GM18907 (cell line): ENCODE data around the gene GH1.
"Not testable (repeated sequence)": the region's sequence is repeated elsewhere in the genome, so short reads cannot be mapped to it uniquely, and the experiment has no call there.

Experiments
- ATAC-seq: cut with Tn5 transposase; IDR thresholded peaks from one replicate; pipeline ENCODE4 v1.9.1; 2021; ENCODE audit warnings: mild to moderate bottlenecking, moderate library complexity; ENCODE audit not compliant: unreplicated experiment

The GH1 gene

DNA sequence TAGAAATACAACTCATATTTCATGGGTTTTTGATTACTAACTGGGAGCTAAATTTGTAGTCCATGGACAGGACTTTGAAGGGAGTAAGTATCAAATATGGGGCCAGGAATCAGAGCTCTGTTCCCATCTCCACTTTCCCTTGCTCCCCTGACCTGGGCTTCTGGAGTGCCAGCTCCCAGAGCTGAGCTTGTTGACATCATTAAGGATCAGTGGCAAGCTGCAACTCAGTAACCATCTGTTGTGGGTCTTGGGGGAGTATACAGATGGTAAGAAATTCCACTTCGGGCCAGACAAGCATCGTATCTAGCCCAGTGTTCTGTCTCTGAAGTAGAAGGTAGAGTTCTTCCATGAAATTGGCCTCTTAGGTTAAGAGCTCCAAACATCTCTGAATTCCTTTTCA lies 16.7 kb downstream of the GH1 start:
- not testable (repeated sequence) for ATAC-seq

DNA sequence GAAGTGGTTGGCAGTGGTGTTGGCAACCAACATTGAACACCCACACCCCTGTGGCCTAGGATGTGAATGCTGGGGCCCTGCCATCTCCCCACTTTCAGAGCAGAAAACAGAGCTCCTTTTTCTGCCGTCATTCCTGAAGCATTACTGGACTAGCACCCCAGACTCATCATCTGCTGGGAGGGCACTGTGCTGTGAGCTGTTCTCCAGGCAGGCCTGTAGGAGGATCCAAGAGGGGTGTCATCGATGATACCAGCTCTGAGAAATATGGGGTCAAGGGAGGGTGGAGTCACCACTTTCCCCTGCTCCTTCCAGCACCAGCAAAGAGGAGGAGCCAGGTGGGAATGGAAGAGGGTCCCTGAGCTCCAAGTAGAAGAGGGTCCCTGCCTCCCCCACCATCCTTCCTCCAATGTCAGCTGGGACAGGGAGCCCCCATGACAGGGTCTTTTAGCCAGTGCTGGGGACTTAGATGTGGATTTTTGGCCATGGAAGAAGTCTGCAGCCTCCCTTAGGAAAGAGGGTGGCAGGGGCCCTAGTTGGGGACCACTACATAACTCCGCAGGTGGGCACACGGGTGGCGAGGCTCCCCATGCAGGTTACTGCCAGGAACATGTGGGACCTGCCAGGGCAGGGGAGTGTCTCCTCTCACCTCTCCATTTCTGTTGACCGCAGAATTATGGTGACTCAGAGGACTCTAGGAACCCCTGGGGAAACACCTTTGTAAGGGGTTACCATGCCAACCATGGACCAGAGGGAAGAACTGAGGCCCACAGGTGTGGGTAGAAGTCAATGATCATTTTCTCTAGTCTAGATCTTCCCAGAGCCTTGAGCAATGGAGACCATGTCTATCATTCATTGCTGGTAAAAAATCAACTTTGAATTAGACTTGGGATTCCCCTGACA lies 19.5 kb downstream of the GH1 start:
- ATAC-seq, result not testable (repeated sequence)

GRCh38 chr17:63896524-63897354 lies 21.9 kb downstream of the GH1 start, which contains the start of gene CSH1:
Gene CSH1, minus strand, starts transcription at chr17:63896574. Its CDS starts 63 bp downstream, at chr17:63896511.
- not testable (repeated sequence) for ATAC-seq

DNA sequence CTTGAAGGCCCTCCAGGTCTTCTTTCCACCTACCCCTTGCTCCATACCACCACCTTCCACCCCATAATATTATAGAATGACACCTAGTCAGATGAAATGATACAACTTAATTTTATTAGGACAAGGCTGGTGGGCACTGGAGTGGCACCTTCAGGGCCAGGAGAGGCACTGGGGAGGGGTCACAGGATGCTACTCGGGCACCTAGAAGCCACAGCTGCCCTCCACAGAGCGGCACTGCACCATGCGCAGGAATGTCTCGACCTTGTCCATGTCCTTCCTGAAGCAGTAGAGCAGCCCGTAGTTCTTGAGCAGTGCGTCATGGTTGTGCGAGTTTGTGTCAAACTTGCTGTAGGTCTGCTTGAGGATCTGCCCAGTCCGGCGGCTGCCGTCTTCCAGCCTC lies 23.8 kb downstream of the GH1 start:
- ATAC-seq, result not testable (repeated sequence)

- not testable (repeated sequence) for ATAC-seq
Observed at GRCh38 chr17:63894021-63894420, 24.6 kb downstream of the GH1 start.

DNA sequence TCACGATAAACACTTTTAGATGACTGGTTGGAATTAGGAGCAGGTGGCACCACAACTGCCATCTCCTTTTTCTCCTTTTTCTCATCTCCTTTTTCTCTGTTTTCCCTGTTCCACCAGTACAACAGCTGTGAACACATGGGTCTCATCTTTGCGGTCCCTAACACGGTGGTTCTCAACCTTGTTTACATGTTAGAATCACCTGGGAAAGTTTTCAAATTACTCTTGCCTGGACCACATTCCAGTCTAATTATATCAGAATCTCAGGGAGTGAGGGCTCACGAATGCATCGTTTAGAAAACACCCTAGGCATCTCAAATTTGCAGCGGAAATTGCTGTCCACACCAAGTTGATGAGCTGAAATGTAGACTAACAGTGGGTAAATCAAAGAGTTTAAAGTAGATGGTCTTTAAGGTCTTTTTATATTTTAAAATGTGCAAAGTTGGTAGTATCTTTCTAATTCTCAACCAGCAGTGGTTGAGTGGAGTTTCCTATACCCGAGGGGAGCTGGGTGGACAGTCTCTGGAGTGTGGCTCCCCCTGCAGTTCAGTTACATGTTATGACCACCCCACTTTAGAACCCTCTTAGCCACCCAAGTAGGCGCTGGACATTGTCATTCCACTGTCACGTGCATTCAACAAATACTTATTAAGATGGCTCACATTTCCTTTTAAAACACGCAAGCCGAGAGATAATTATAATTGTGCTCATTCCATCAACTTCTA lies 26.2 kb downstream of the GH1 start:
- not testable (repeated sequence) for ATAC-seq

GRCh38 chr17:63889026-63889848 lies 29.4 kb downstream of the GH1 start:
- not testable (repeated sequence) for ATAC-seq

GRCh38 chr17:63885119-63885518 lies 33.5 kb downstream of the GH1 start:
- ATAC-seq, result not testable (repeated sequence)

- ATAC-seq, result not testable (repeated sequence)
Observed at GRCh38 chr17:63882626-63883126, 36.0 kb downstream of the GH1 start.

DNA sequence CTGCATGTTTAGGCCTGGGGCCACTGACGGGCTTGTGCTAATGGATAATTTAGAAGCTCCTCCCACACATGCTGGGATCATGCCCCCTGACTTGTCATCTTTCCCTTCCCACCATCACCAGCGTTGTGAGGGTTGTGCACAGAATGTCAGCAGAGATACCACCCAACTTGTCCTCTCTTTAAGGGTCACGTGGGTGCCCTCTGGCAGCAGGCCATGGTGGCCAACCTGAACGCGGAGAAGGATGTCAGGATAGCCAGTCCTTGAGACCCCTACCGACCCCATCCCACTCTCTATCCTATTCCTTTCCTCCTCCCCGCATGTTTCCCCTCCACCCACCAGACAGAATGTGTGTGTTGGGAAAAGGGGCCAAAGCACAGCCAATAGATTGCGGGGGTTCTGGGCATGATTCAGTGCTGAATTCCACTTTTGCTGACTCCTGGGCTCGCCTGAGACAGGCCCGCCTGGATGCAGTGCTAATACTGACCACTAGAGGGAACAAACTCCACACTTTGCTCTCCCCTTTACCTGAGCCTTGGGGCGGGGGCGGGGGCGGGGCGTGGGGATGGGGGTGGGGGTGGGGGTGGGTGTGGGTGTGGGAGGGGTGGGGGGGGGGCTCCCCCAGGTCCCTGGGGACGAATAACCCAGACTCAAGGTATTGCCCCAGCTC lies 36.6 kb downstream of the GH1 start, which contains the start of gene GH2:
GH2 (minus strand) TSS at position 10 of the 667 bp plus-strand sequence. CDS start 143 bp downstream, outside the sequence.
- ATAC-seq, result no peak

- ATAC-seq, result not testable (repeated sequence)
Observed at GRCh38 chr17:63881337-63881736, 37.3 kb downstream of the GH1 start.

- no peak for ATAC-seq
Observed at GRCh38 chr17:63880706-63881105, 37.9 kb downstream of the GH1 start.

GRCh38 chr17:63878413-63878812 lies 40.2 kb downstream of the GH1 start:
- not testable (repeated sequence) for ATAC-seq

DNA sequence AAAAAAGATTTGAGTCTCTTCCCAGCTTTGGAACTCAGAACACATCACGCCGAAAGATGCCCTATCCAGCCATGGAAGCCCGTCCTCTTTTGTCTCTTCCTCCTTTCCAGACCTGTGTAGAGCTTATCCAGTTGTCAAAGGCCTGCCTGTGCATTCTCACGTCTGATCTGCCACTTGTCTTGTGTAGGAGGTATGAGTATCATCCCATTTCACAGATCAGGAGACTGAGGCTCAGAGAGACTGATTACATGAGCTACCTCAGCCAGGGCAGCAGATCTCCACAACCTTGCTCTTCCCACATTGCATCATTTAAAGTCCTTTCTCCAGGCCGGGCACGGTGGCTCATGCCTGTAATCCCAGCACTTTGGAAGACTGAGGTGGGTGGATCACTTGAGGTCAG lies 43.9 kb downstream of the GH1 start:
- ATAC-seq, result not testable (repeated sequence)

DNA sequence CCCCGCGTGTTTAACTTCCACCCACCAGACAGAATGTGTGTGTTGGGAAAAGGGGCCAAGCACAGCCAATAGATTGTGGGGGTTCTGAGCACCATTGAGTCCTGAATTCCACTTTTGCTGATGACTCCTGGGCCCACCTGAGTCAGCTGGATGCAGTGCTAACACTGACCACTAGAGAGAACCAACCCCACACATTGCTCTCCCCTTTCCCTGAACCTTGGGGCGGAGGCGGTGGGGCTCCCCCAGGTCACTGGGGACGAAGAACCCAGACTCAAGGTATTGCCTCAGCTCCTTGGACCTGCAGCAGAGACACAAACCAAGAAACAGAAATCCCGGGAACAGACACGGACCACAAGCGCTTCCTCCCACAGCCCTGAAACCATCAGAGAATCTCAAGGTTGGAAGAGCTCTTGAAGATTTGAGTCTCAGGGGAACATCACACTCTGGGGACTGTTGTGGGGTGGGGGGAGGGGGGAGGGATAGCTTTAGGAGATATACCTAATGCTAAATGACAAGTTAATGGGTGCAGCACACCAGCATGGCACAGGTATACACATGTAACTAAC lies 44.5 kb downstream of the GH1 start:
- not testable (repeated sequence) for ATAC-seq

- not testable (repeated sequence) for ATAC-seq
Observed at GRCh38 chr17:63873577-63873976, 45.1 kb downstream of the GH1 start, which contains the start of gene CSH2. Gene CSH2, minus strand, starts transcription at chr17:63873677. Its CDS starts 63 bp downstream, at chr17:63873614.

- not testable (repeated sequence) for ATAC-seq
Observed at GRCh38 chr17:63871646-63872365, 46.8 kb downstream of the GH1 start.

DNA sequence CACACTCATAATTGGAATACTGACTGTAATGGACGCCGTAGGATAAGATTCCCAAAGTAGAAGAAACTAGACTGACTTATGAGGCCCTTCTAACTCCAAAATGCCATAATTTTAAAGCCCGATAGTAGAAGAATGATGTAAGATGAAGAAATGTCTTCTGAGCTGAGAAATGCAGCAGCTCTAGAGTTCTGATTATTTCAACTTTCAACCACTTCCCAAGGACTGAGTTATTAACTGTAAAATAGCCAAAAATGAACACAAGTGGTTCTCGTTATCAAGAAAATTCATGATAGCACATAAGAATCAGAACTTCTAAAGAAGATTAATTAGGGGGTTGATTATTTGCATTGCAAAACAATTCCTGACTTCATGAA lies 48.4 kb downstream of the GH1 start:
- not testable (repeated sequence) for ATAC-seq
